GM12878 (cell line): ENCODE data around the gene RCE1. TPM values are rescaled to one million over a fixed set of nuclear protein-coding genes. Genes with fewer than 3 reads are reported as not detected.
A peak's percentile ranks its signal among the peaks of the same experiment; 100 is the strongest.

Experiments used
- ATAC-seq: fragments of 200-7000 bp; cut with Tn5 transposase; 3 replicates; pipeline ENCODE4 v1.9.1; 2020; ENCODE audit warnings: mild to moderate bottlenecking, moderate library complexity
- BruUV-seq: library from RNA; stranded (reverse); fragments of 400-500 nt; replicated peaks from 2 replicates; lab custom pipeline; 2021; lab: Mats Ljungman, UMichigan
- CTCF ChIA-PET: fragments of 300-600 bp; sonication (Branson Sonifier 250); formaldehyde crosslinking; extraction: SDS; loops from one replicate; lab custom pipeline; 2021; ENCODE audit warnings: inconsistent platforms; lab: Yijun Ruan, JAX
- POLR2A ChIA-PET: fragments of 350-600 bp; formaldehyde crosslinking; extraction: SDS; loops from one replicate; lab custom pipeline; 2021; ENCODE audit warnings: inconsistent platforms; lab: Charles Lee
- RAD21 ChIA-PET: fragments of 300-600 bp; sonication (Branson Sonifier 250); formaldehyde crosslinking; loops from one replicate; lab custom pipeline; 2023; ENCODE audit warnings: antibody characterized with exemption; ENCODE audit not compliant: unreplicated experiment; lab: Charles Lee
- SMC1A ChIA-PET: fragments of 300-600 bp; sonication (Branson Sonifier 250); formaldehyde crosslinking; loops from one replicate; lab custom pipeline; 2023; ENCODE audit not compliant: unreplicated experiment, uncharacterized antibody; lab: Charles Lee
- DNase-seq: peaks from one replicate; pipeline ENCODE4 v3.0.0-alpha.2; 2011; ENCODE audit warnings: low read depth, low spot score
- FAIRE-seq: peaks from 3 replicates; lab custom pipeline; 2011; peaks lifted over from hg19 to GRCh38; lab: Jason Lieb, UNC
- H2AFZ ChIP-seq: 2 replicates; pipeline ENCODE4 v1.6.0; 2011; ENCODE audit warnings: low read depth, low read length, control low read depth; ENCODE audit not compliant: control insufficient read depth
- H3K27ac ChIP-seq: 2 replicates; pipeline ENCODE4 v1.5.1; 2011; ENCODE audit warnings: control low read depth; ENCODE audit not compliant: control insufficient read depth, insufficient read depth
- H3K27me3 ChIP-seq, 2 experiments: replicated peaks in 1 of 2; 2 replicates each; pipeline versions ENCODE4 v1.6.0 to v1.6.1; 2011; ENCODE audit warnings: low read length in 1 of 2; ENCODE audit not compliant: control insufficient read depth in 2 of 2, insufficient read depth in 2 of 2
- H3K36me3 ChIP-seq, 2 experiments: 2 replicates each; pipeline ENCODE4 v1.5.1; 2011; ENCODE audit warnings: low read length in 1 of 2; ENCODE audit not compliant: control insufficient read depth in 2 of 2, insufficient read depth in 2 of 2
- H3K4me1 ChIP-seq: 2 replicates; pipeline ENCODE4 v1.6.1; 2011; ENCODE audit warnings: mild to moderate bottlenecking, low read length, moderate library complexity, mixed read lengths; ENCODE audit not compliant: control insufficient read depth, insufficient read depth
- H3K4me2 ChIP-seq: 2 replicates; pipeline ENCODE4 v1.6.0; 2011; ENCODE audit warnings: control low read depth; ENCODE audit not compliant: control insufficient read depth, insufficient read depth
- H3K4me3 ChIP-seq: fragments of 200-600 bp; sonication (generic); 2 replicates; pipeline ENCODE4 v1.5.1; 2016
- H3K79me2 ChIP-seq: 2 replicates; pipeline ENCODE4 v1.6.0; 2011; ENCODE audit warnings: low read length; ENCODE audit not compliant: control insufficient read depth, insufficient read depth
- H3K9ac ChIP-seq: 2 replicates; pipeline ENCODE4 v1.8.0; 2011; ENCODE audit warnings: low read length, control low read depth, mixed read lengths; ENCODE audit not compliant: control insufficient read depth, insufficient read depth
- H3K9me3 ChIP-seq: replicated peaks from 3 replicates; pipeline ENCODE4 v1.5.1; 2011; ENCODE audit warnings: mild to moderate bottlenecking, low read length; ENCODE audit not compliant: control insufficient read depth, insufficient read depth
- H4K20me1 ChIP-seq: 2 replicates; pipeline ENCODE4 v1.6.0; 2011; ENCODE audit not compliant: control insufficient read depth, insufficient read depth
- CBX5 ChIP-seq: sonication (generic); IDR thresholded peaks from 2 replicates; pipeline ENCODE4 v1.6.1; 2016; ENCODE audit warnings: low read depth, moderate library complexity, mild to moderate bottlenecking, inconsistent platforms
- EED ChIP-seq: sonication (generic); IDR thresholded peaks from 2 replicates; pipeline ENCODE4 v1.6.1; 2016; ENCODE audit warnings: antibody characterized with exemption, low read depth
- JUNB ChIP-seq: IDR thresholded peaks from 2 replicates; pipeline ENCODE4 v1.6.1; 2016; ENCODE audit warnings: antibody characterized with exemption, mild to moderate bottlenecking
- MTA2 ChIP-seq: fragments of 450-650 bp; IDR thresholded peaks from 2 replicates; pipeline ENCODE4 v1.6.1; 2016; ENCODE audit warnings: low read depth, mild to moderate bottlenecking, moderate library complexity
- NR2F1 ChIP-seq: fragments of 450-650 bp; conservative IDR thresholded peaks from 2 replicates; pipeline ENCODE4 v1.6.1; 2017; ENCODE audit warnings: mild to moderate bottlenecking
- PML ChIP-seq: IDR thresholded peaks from 2 replicates; pipeline ENCODE4 v1.6.1; 2012; ENCODE audit warnings: low read length, inconsistent platforms
- POU2F2 ChIP-seq: IDR thresholded peaks from 3 replicates; pipeline ENCODE4 v1.6.1; 2011; ENCODE audit warnings: low read depth, mild to moderate bottlenecking, low read length, borderline replicate concordance
- REST ChIP-seq: IDR thresholded peaks from 2 replicates; pipeline ENCODE4 v1.6.1; 2012; ENCODE audit warnings: mild to moderate bottlenecking, low read depth, low read length
- SIN3A ChIP-seq: IDR thresholded peaks from 2 replicates; pipeline ENCODE4 v1.6.1; 2012; ENCODE audit warnings: low read depth, low read length, improper control_type of control experiment
- SMAD1 ChIP-seq: fragments of 450-650 bp; IDR thresholded peaks from 2 replicates; pipeline ENCODE4 v1.6.1; 2018; ENCODE audit warnings: mild to moderate bottlenecking, low read depth; ENCODE audit not compliant: partially characterized antibody
- YBX1 ChIP-seq: fragments of 450-650 bp; IDR thresholded peaks from 2 replicates; pipeline ENCODE4 v1.6.1; 2016; ENCODE audit warnings: antibody characterized with exemption
- ZNF622 ChIP-seq: fragments of 450-650 bp; IDR thresholded peaks from 2 replicates; pipeline ENCODE4 v1.6.1; 2017; ENCODE audit warnings: mild to moderate bottlenecking, inconsistent platforms
- WGBS: methylation state at CpG from one replicate; pipeline ENCODE4 v1.1.6; 2016; ENCODE audit warnings: low lambda C conversion rate; ENCODE audit not compliant: insufficient replicate concordance, insufficient coverage; ENCODE audit errors: missing lambda C conversion rate; 5-methylcytosine and 5-hydroxymethylcytosine counted together
- in situ Hi-C: fragments of 300-500 bp; cut with MboI; formaldehyde crosslinking; loops from 9 replicates; pipeline ENCODE4 v1.14.3; 2018; ENCODE audit warnings: mixed read lengths
- intact Hi-C: fragments of 100-400 bp; cut with micrococcal nuclease; formaldehyde crosslinking; loops from one replicate; pipeline ENCODE4 v1.14.2; 2022; ENCODE audit not compliant: unreplicated experiment
- polyA plus RNA-seq, 11 experiments: library from polyadenylated mRNA; depleted of rRNA in 4 of 11; unstranded in 6 of 11; stranded (reverse) in 5 of 11; fragments of >200 nt; fragmentation: Nextera tagmentation in 4 of 11; fragmentation: Illumina TruSeq in 1 of 11; extraction: Ambion mirVana in 4 of 11; extraction: Trizol in 1 of 11; gene quantifications; 1 replicate in 1 of 11; 2 replicates in 10 of 11; pipeline versions ENCODE4 v1.2.1 to v1.2.3, GENCODE V29; 2011 to 2016; ENCODE audit warnings: inconsistent platforms in 2 of 11, missing spikeins in 2 of 11, low read depth in 1 of 11
- total RNA-seq, 4 experiments: library from RNA; depleted of rRNA in 3 of 4; stranded (reverse); fragments of >200 nt in 3 of 4; fragmentation: Illumina TruSeq in 1 of 4; extraction: Trizol in 1 of 4; gene quantifications; 2 replicates each; pipeline versions ENCODE4 v1.2.1 to v1.2.3, GENCODE V29; 2013 to 2021
- TF ChIP-seq, protein P1 (sequence below): fragments of 150-350 bp; IDR thresholded peaks from 2 replicates; pipeline ENCODE4 v1.6.1; 2014; ENCODE audit warnings: mild to moderate bottlenecking, low read depth, low read length

RCE1 gene
- total and polyA plus RNA-seq, 10 of the 15 experiments (the other 5 are each of a cell fraction or from before 2014, with no cell fraction given) = 0.79 to 32.9 (median 16.4) TPM

DNA sequence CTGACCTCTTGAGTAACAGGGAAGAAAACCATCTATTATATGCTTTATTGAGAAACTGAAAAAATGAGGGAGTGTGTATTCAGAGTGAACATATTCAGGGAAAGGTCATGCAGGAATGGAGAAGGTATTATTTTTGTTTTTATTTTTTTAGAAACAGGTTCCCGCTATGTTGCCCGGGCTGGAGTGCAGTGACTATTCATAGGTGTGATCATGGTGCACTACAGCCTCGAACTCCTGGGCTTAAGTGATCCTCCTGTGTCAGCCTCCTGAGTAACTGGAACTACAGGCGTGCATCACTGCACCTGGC, 8.7 kb upstream of the RCE1 start:
- no peaks in the 10 kb centered on the region for H3K9me3 ChIP-seq
- no TSS peak for BruUV-seq
- no peak for FAIRE-seq
- H3K4me1 ChIP-seq = no peaks in the 10 kb centered on the region
- TF ChIP-seq ZNF622 = no peak
- peak; percentile 83; the same call in 1 of the 2 replicates for TF ChIP-seq NR2F1
- 0 out of 2 replicates have a peak, but pooled peaks have one; percentile 5 for TF ChIP-seq SIN3A
- no peak for DNase-seq
- H3K9ac ChIP-seq = no peak overlapping the region
- H3K27me3 ChIP-seq = no peaks in the 10 kb centered on the region
- H3K27ac ChIP-seq = no peak overlapping the region
- H3K36me3 ChIP-seq = peaks cover 0 to 4% of the 10 kb centered on the region in 2 experiments; a peak in 1 of 4 replicates
- ATAC-seq = no peak
- no peak overlapping the region for H2AFZ ChIP-seq
- ChIA-PET SMC1A (interaction anchor here (0.7 to 3.1 kb wide), 11 partner anchors 13 to 548 kb away, joined by 3 to 38 read pairs (median 3); no protein-coding TSS in a partner anchor), POLR2A (no interaction called here), CTCF (interaction anchor here (0.7 to 5.9 kb wide), 27 partner anchors 8 to 449 kb away, joined by 3 to 67 read pairs (median 3); partner anchors contain the start of genes C11orf86, MRPL11, RBM4B and ZDHHC24), RAD21 (interaction anchor here (0.7 to 4.1 kb wide), 10 partner anchors 9 to 156 kb away, joined by 3 to 24 read pairs (median 5); partner anchors contain the start of genes RBM4B and RCE1)
- no peak overlapping the region for H3K4me2 ChIP-seq
- intact Hi-C loops = loop anchor here (1.0 to 10.0 kb wide), 4 partner anchors 48 to 426 kb away; no protein-coding TSS in a partner anchor
- WGBS = 59% methylated on average over 4 of the region's 4 CpGs
- H3K4me3 ChIP-seq = no peak overlapping the region
- H3K79me2 ChIP-seq = no peaks in the 10 kb centered on the region
- no peaks in the 10 kb centered on the region for H4K20me1 ChIP-seq
- in situ Hi-C loops = loop anchor here (5.0 kb wide), 3 partner anchors 142 to 427 kb away; no protein-coding TSS in a partner anchor

DNA sequence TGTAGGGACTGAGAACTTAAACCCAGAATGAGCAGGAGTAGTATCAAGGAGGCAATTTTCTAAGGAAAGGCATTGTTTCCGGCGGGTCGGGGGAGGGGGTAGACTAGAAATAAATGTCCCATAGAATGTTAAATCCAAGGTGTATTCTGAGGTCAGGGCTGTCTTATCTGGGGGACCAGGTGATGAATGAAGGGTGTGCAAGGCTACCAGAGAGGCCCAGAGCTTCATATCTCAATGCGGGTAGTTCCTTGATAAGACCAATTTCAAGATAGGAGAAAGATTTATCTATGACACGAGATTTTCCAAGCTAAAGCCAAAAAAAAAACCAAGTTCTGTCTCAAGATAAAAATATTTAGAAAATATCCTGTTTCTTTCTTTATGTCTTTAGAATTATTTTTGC, 8.3 kb upstream of the RCE1 start:
- in situ Hi-C loops = loop anchor here (5.0 kb wide), 3 partner anchors 143 to 428 kb away; no protein-coding TSS in a partner anchor
- intact Hi-C loops = loop anchor here (1.0 to 10.0 kb wide), 4 partner anchors 48 to 426 kb away; no protein-coding TSS in a partner anchor
- Histone ChIP-seq H3K36me3 (peaks cover 0 to 8% of the 10 kb centered on the region in 2 experiments; a peak in 1 of 4 replicates), H3K79me2 (no peaks in the 10 kb centered on the region; the same call in 1 of the 2 replicates), H4K20me1 (no peaks in the 10 kb centered on the region), H3K9ac (no peak overlapping the region), H3K9me3 (no peaks in the 10 kb centered on the region), H3K4me3 (no peak overlapping the region), H3K27ac (no peak overlapping the region), H3K4me2 (no peak overlapping the region), H3K27me3 (no peaks in the 10 kb centered on the region), H2AFZ (no peak overlapping the region), H3K4me1 (no peaks in the 10 kb centered on the region)
- FAIRE-seq = no peak
- ChIA-PET RAD21 (interaction anchor here (0.7 to 4.1 kb wide), 9 partner anchors 9 to 157 kb away, joined by 3 to 24 read pairs (median 6); partner anchors contain the start of genes RBM4B and RCE1), POLR2A (no interaction called here), SMC1A (interaction anchor here (0.7 to 3.1 kb wide), 10 partner anchors 13 to 547 kb away, joined by 3 to 38 read pairs (median 3); no protein-coding TSS in a partner anchor), CTCF (interaction anchor here (0.7 to 5.9 kb wide), 22 partner anchors 9 to 449 kb away, joined by 3 to 67 read pairs (median 4); partner anchors contain the start of genes C11orf86, MRPL11 and RBM4B)
- DNase-seq = no peak
- WGBS = 77% methylated on average over 5 of the region's 5 CpGs
- no TSS peak for BruUV-seq
- ATAC-seq = no peak
- TF ChIP-seq POU2F2 (no peak), ZNF622 (no peak), SMAD1 (no peak), PML (no peak), MTA2 (no peak), YBX1 (no peak), EED (no peak), CBX5 (no peak), REST (no peak), JUNB (no peak)
- TF ChIP-seq, protein P1, sequence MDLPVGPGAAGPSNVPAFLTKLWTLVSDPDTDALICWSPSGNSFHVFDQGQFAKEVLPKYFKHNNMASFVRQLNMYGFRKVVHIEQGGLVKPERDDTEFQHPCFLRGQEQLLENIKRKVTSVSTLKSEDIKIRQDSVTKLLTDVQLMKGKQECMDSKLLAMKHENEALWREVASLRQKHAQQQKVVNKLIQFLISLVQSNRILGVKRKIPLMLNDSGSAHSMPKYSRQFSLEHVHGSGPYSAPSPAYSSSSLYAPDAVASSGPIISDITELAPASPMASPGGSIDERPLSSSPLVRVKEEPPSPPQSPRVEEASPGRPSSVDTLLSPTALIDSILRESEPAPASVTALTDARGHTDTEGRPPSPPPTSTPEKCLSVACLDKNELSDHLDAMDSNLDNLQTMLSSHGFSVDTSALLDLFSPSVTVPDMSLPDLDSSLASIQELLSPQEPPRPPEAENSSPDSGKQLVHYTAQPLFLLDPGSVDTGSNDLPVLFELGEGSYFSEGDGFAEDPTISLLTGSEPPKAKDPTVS = no peak
